Fibroblast of the aortic adventitia (primary cell): ENCODE data around the gene KCTD12. TPM values are rescaled to one million over a fixed set of nuclear protein-coding genes. Genes with fewer than 3 reads are reported as not detected.
A peak's percentile ranks its signal among the peaks of the same experiment; 100 is the strongest.
"Not testable (repeated sequence)": the region's sequence is repeated elsewhere in the genome, so short reads cannot be mapped to it uniquely, and the experiment has no call there.

Source experiments
- DNase-seq: peaks from one replicate; pipeline ENCODE4 v3.0.0-alpha.2; 2010; ENCODE audit warnings: low read depth
- H3K4me3 ChIP-seq: 2 replicates; pipeline ENCODE4 v1.5.1; 2011; ENCODE audit warnings: low read depth, mild to moderate bottlenecking, control low read depth, low read length, moderate library complexity
- total RNA-seq: library from RNA; depleted of rRNA; stranded (reverse); fragments of >200 nt; gene quantifications from 2 replicates; pipeline ENCODE4 v1.2.3, GENCODE V29; 2012; ENCODE audit warnings: low replicate concordance
- TF ChIP-seq, protein P1 (sequence below): IDR thresholded peaks from 2 replicates; pipeline ENCODE4 v1.5.1; 2011; ENCODE audit warnings: mild to moderate bottlenecking, low read length, control low read depth, inconsistent platforms; ENCODE audit not compliant: insufficient read depth

KCTD12 gene
- total RNA-seq, 1 donor, result 176 TPM

DNA sequence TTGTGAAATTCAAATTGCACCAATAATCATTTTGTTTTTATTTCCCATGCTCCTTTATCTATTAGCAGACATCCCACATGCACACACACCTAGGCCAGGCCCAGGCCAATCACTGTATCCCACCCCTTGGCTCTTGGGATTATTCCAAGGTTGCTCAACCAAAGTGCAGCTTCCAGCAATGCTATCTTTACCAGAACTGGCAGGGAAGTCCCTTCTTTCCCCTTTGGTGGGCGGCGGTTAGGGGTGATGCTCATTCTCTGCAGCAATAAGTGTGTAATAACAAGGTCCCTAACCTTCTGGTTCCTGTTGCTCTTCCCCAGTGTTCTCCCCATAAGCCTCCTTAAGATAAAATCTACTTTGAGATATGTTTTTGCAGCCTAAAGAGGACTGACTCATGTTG lies 18.3 kb upstream of the KCTD12 start:
- H3K4me3 ChIP-seq, result no peak overlapping the region
- DNase-seq, result peak; percentile 70
- TF ChIP-seq, protein P1, sequence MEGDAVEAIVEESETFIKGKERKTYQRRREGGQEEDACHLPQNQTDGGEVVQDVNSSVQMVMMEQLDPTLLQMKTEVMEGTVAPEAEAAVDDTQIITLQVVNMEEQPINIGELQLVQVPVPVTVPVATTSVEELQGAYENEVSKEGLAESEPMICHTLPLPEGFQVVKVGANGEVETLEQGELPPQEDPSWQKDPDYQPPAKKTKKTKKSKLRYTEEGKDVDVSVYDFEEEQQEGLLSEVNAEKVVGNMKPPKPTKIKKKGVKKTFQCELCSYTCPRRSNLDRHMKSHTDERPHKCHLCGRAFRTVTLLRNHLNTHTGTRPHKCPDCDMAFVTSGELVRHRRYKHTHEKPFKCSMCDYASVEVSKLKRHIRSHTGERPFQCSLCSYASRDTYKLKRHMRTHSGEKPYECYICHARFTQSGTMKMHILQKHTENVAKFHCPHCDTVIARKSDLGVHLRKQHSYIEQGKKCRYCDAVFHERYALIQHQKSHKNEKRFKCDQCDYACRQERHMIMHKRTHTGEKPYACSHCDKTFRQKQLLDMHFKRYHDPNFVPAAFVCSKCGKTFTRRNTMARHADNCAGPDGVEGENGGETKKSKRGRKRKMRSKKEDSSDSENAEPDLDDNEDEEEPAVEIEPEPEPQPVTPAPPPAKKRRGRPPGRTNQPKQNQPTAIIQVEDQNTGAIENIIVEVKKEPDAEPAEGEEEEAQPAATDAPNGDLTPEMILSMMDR, result no peak

DNA sequence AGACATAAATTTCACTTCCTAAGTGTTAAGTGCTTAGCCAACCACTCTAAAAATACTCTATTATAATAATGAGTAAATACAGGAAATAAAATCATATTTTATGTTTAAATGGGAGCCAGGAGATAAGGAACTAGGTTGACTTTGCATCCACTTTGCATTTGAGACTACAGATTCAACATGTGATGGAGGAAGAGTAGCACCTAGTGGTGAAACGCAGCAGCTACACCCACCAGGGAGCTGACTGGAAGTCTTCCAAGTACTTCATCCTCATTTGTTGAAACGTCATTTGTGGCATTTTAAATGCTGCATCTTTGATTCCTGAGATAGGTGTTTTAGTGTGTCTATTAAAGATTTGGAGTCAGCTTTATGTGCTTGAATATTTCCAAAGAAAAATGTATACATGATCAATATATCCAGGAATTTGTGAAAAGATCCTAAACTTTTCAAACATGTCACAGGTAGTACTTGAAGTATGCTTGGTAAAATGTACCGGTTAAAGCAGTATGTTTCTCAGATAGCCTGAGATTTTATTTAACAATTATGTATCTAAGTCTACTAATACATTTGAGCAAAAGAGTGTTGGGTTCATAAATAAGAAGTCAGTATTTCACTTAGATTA lies 17.4 kb upstream of the KCTD12 start:
- TF ChIP-seq, protein P1, result peak; percentile 99
- peak; percentile 89 for DNase-seq
- H3K4me3 ChIP-seq, result no peak overlapping the region

DNA sequence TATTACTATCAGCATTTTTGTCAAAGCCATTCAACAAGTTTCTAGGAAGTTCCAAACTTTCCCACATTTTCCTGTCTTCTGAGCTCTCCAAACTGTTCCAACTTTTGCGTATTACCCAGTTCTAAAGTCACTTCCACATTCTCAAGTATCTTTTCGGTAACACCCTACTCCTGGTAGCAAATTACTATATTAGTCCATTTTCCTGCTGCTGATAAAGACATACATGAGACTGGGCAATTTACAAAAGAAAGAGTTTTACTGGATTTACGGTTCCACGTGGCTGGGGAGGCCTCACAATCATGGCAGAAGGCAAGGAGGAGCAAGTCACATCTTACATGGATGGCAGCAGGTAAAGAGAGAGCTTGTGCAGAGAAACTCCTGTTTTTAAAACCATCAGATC lies 12.9 kb upstream of the KCTD12 start:
- DNase-seq, H3K4me3 ChIP-seq: not testable (repeated sequence)

DNA sequence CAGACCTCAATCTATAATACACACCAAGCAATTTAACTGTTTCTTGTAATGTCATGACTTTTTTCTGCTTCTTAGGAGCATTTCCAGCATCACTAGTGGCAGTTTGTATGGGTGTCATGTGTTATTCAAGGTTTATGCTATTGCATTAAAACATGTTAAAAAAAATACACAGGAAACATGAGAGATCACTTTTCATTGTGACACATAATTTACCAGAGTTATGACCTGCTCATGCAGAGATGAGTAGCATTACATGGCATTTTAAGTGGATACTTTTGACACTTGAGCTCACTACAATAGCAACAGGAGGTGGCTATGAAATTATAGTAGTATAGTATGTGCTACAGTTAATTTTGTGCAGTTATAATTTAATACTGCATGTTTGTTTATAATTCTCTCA lies 11.0 kb upstream of the KCTD12 start:
- not testable (repeated sequence) for H3K4me3 ChIP-seq, DNase-seq

DNA sequence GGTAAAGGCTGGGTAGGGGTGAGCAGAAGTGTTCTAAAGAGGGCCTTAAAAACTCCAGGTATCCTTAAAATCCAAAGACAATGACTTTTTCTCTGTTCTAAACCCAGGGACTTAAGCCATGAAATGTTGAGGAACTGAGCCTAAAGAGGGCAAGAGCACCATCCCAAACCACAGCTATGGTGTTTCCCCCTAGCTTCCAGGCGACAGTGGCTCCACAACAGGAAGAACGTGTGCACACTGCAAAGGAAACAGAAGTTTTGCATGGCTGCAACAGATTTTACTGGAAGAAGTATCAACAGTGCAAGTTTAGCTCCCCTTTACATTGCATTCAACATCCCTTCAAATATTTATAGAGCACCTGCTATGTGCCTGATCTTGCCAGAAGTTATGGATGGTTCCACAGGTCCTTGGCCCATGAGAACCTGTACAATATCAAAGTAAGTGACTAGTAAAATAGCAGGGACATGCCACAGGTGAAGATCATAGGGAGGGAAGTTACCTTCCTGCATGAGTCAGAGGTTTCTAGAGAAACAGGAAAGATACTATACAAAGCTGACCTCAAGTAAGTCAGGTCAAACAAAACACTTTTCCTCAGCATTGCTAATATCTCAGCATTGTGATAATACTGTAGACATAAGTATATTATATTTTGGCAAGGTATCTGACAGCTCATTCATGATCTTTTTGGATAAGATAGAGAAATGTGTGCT lies 8.4 kb upstream of the KCTD12 start:
- no peak for DNase-seq
- H3K4me3 ChIP-seq, result no peak overlapping the region
- TF ChIP-seq, protein P1, result no peak

DNA sequence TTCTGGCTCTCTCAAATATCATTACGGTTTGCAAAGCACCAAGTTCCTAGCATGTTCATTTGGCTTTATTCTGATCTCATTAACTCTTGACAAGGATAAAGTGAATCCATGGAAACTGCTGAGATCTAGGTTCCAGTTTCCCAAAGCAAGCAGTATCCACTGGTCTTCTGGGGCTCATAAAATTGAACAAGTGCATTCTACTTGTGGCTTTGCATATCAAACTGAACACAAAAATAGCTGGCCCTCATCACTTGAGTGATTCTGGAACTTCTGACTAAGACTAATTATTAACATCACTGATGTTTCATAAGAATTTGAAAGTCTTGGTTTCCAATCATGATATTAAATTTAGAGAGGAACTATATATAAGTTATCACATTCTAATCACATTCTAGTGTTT lies 6.3 kb upstream of the KCTD12 start:
- no peak overlapping the region for H3K4me3 ChIP-seq
- TF ChIP-seq, protein P1, result no peak
- no peak for DNase-seq

DNA sequence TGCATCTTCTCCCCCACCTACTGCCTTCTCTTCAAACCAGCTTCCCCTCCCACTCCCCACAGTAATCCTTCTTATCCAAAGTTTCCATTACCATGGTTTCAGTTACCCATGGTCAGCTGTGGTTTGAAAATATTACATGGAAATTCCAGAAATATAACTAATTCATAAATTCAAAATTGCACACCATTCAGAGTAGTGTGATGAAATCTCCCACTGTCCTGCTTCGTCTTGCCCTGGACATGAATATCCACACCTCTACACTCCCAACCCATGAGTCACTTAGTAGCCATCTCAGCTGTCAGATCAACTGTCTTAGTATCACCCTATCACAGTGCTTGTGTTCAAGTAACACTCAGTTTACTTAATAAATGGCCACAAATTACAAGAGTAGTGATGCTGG lies 3.8 kb upstream of the KCTD12 start:
- TF ChIP-seq, protein P1, result no peak
- DNase-seq, result no peak
- H3K4me3 ChIP-seq, result no peak overlapping the region

DNA sequence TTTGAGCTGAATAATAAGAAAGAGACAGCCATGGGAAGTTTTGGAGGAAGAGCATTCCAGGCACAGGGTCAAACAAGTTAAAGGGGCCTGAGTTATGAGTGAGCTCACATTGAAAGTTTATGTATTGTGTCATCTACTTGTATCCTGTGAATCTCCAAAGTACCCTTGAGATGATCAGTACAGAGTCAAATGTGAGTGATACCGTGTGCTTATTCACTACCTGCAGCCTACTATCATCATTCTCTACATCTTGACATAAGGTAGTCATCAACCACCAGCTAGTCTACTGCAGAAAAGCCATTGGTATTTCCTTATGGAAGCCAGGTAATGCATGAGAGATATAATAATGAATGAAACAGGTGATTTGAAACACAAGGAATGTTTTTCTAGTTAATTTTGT lies 3.0 kb upstream of the KCTD12 start:
- DNase-seq, result no peak
- no peak overlapping the region for H3K4me3 ChIP-seq
- TF ChIP-seq, protein P1, result no peak
